IMR-90 (cell line): Measurements from ENCODE around the gene IL23R.

Experiments used
- BHLHE40 ChIP-seq: fragments of 150-350 bp; IDR thresholded peaks from 2 replicates; pipeline ENCODE4 v1.6.1; 2016; ENCODE audit warnings: mild to moderate bottlenecking, low read depth, low read length
- POLR2A ChIP-seq: IDR thresholded peaks from 2 replicates; pipeline ENCODE4 v1.6.1; 2012; ENCODE audit warnings: mild to moderate bottlenecking, low read depth, low read length
- RAD21 ChIP-seq: IDR thresholded peaks from 2 replicates; pipeline ENCODE4 v1.6.1; 2012; ENCODE audit warnings: low read length, improper control_type of control experiment
- RCOR1 ChIP-seq: IDR thresholded peaks from 2 replicates; pipeline ENCODE4 v1.6.1; 2012; ENCODE audit warnings: mild to moderate bottlenecking, low read length, improper control_type of control experiment; ENCODE audit not compliant: insufficient replicate concordance
- RFX5 ChIP-seq: IDR thresholded peaks from 2 replicates; pipeline ENCODE4 v1.8.0; 2012; ENCODE audit warnings: low read depth, mild to moderate bottlenecking, low read length, moderate library complexity
- TF ChIP-seq, protein P1 (sequence below): conservative IDR thresholded peaks from 2 replicates; pipeline ENCODE4 v1.5.1; 2012; ENCODE audit warnings: mild to moderate bottlenecking, low read depth, low read length, improper control_type of control experiment
- TF ChIP-seq, protein P2 (sequence below): fragments of 150-350 bp; IDR thresholded peaks from 2 replicates; pipeline ENCODE4 v1.6.1; 2017; ENCODE audit warnings: mild to moderate bottlenecking, antibody characterized with exemption, low read length, low read depth
- TF ChIP-seq, protein P3 (sequence below): fragments of 150-350 bp; IDR thresholded peaks from 2 replicates; pipeline ENCODE4 v1.6.1; 2016; ENCODE audit warnings: low read depth, mild to moderate bottlenecking, low read length, moderate library complexity, borderline replicate concordance

DNA sequence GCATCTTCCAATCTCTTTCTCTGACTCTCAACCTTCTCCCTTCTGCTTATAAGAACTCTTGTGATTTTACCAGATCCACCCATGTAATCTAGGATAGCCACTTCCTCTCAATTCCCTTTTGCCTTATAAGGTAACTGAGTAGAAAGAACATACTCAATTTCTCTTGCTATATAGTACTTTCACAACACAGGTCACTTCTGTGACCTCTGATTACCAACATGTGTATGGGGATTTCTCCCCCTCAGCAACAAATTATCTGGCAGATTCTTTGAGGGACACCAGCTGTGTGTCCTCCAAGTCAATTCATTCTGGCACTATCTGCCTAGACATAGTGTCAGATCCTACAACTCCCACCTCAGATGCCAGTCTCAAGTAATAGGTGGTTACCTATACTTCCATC is 62.5 kb downstream of the IL23R start:
- TF ChIP-seq, protein P1, sequence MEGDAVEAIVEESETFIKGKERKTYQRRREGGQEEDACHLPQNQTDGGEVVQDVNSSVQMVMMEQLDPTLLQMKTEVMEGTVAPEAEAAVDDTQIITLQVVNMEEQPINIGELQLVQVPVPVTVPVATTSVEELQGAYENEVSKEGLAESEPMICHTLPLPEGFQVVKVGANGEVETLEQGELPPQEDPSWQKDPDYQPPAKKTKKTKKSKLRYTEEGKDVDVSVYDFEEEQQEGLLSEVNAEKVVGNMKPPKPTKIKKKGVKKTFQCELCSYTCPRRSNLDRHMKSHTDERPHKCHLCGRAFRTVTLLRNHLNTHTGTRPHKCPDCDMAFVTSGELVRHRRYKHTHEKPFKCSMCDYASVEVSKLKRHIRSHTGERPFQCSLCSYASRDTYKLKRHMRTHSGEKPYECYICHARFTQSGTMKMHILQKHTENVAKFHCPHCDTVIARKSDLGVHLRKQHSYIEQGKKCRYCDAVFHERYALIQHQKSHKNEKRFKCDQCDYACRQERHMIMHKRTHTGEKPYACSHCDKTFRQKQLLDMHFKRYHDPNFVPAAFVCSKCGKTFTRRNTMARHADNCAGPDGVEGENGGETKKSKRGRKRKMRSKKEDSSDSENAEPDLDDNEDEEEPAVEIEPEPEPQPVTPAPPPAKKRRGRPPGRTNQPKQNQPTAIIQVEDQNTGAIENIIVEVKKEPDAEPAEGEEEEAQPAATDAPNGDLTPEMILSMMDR, result no peak
- TF ChIP-seq POLR2A (no peak), RCOR1 (no peak), BHLHE40 (no peak), RAD21 (no peak), RFX5 (no peak)
- TF ChIP-seq, protein P2, sequence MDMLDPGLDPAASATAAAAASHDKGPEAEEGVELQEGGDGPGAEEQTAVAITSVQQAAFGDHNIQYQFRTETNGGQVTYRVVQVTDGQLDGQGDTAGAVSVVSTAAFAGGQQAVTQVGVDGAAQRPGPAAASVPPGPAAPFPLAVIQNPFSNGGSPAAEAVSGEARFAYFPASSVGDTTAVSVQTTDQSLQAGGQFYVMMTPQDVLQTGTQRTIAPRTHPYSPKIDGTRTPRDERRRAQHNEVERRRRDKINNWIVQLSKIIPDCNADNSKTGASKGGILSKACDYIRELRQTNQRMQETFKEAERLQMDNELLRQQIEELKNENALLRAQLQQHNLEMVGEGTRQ, result no peak
- TF ChIP-seq, protein P3, sequence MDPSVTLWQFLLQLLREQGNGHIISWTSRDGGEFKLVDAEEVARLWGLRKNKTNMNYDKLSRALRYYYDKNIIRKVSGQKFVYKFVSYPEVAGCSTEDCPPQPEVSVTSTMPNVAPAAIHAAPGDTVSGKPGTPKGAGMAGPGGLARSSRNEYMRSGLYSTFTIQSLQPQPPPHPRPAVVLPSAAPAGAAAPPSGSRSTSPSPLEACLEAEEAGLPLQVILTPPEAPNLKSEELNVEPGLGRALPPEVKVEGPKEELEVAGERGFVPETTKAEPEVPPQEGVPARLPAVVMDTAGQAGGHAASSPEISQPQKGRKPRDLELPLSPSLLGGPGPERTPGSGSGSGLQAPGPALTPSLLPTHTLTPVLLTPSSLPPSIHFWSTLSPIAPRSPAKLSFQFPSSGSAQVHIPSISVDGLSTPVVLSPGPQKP, result no peak
